HepG2 (cell line): Measurements from ENCODE around the gene MYO3B. TPM values are rescaled to one million over a fixed set of nuclear protein-coding genes. Genes with fewer than 3 reads are reported as not detected.

ENCODE experiments used
- ATAC-seq: fragments of 200-7000 bp; cut with Tn5 transposase; 3 replicates; pipeline ENCODE4 v1.9.1; 2020; ENCODE audit warnings: mild to moderate bottlenecking, moderate library complexity
- BruUV-seq: library from RNA; stranded (reverse); fragments of 400-500 nt; replicated peaks from 2 replicates; lab custom pipeline; 2021; lab: Mats Ljungman, UMichigan
- CTCF ChIA-PET: fragments of 300-600 bp; formaldehyde crosslinking; extraction: SDS; loops from one replicate; lab custom pipeline; 2021; ENCODE audit warnings: low total read pairs, inconsistent platforms, low intra/inter-chr PET ratio; lab: Yijun Ruan, JAX
- POLR2A ChIA-PET: fragments of 350-600 bp; sonication (Branson Sonifier 250); formaldehyde crosslinking; loops from one replicate; lab custom pipeline; 2020; ENCODE audit warnings: antibody characterized with exemption, inconsistent platforms; lab: Yijun Ruan, JAX
- DNase-seq: peaks from one replicate; pipeline ENCODE4 v3.0.0-alpha.2; 2015; ENCODE audit warnings: low spot score
- FAIRE-seq: peaks from 3 replicates; lab custom pipeline; 2011; peaks lifted over from hg19 to GRCh38; lab: Jason Lieb, UNC
- H2AFZ ChIP-seq: one replicate; pipeline ENCODE4 v1.6.1; 2011; ENCODE audit warnings: low read length, inconsistent platforms
- H3K27ac ChIP-seq: fragments of 300-600 bp; 3 replicates; pipeline ENCODE4 v1.8.0; 2011; ENCODE audit warnings: mixed run types, mild to moderate bottlenecking, mixed read lengths, low read length, inconsistent platforms; ENCODE audit not compliant: insufficient read depth; ENCODE audit errors: extremely low read length
- H3K27me3 ChIP-seq, 2 experiments: fragments of 200-600 bp in 1 of 2; 2 replicates in 1 of 2; 3 replicates in 1 of 2; pipeline versions ENCODE4 v1.6.0 to v1.8.0; 2011; ENCODE audit warnings: low read length in 2 of 2, mild to moderate bottlenecking in 2 of 2, moderate library complexity in 2 of 2, inconsistent platforms in 1 of 2; ENCODE audit not compliant: insufficient read depth in 2 of 2, control insufficient read depth in 1 of 2
- H3K36me3 ChIP-seq, 2 experiments: fragments of 200-600 bp in 1 of 2; replicated peaks in 1 of 2; 2 replicates in 1 of 2; 3 replicates in 1 of 2; pipeline versions ENCODE4 v1.5.1 to v1.8.0; 2011; ENCODE audit warnings: low read length in 2 of 2, inconsistent platforms in 1 of 2; ENCODE audit not compliant: insufficient read depth in 2 of 2, control insufficient read depth in 1 of 2
- H3K4me1 ChIP-seq: 2 replicates; pipeline ENCODE4 v1.5.1; 2012; ENCODE audit warnings: low read length, inconsistent platforms; ENCODE audit not compliant: insufficient read depth
- H3K4me2 ChIP-seq: 2 replicates; pipeline ENCODE4 v1.6.0; 2011; ENCODE audit warnings: low read depth, low read length, inconsistent platforms
- H3K4me3 ChIP-seq, 3 experiments: fragments of 200-600 bp in 1 of 3; sonication (generic), shearing (Covaris generic) in 1 of 3; replicated peaks in 1 of 3; 2 replicates each; pipeline ENCODE4 v1.5.1; 2011 to 2016; ENCODE audit warnings: low read length in 3 of 3, inconsistent platforms in 2 of 3, low read depth in 2 of 3, mild to moderate bottlenecking in 2 of 3, control low read depth in 1 of 3, mixed read lengths in 1 of 3; ENCODE audit not compliant: insufficient read depth in 1 of 3
- H3K79me2 ChIP-seq: one replicate; pipeline ENCODE4 v1.6.1; 2011; ENCODE audit warnings: low read length, inconsistent platforms; ENCODE audit not compliant: insufficient read depth
- H3K9ac ChIP-seq: 2 replicates; pipeline ENCODE4 v1.6.0; 2011; ENCODE audit warnings: mild to moderate bottlenecking, low read depth, low read length, inconsistent platforms; ENCODE audit not compliant: insufficient read depth
- H3K9me3 ChIP-seq: 2 replicates; pipeline ENCODE4 v1.5.1; 2012; ENCODE audit warnings: mild to moderate bottlenecking, low read length
- H4K20me1 ChIP-seq: 2 replicates; pipeline ENCODE4 v1.6.0; 2011; ENCODE audit warnings: inconsistent platforms, mild to moderate bottlenecking, low read length, moderate library complexity; ENCODE audit not compliant: insufficient read depth
- ARNT2 ChIP-seq: sonication (generic); formaldehyde crosslinking; IDR thresholded peaks from 2 replicates; pipeline ENCODE4 v1.8.0; 2022; ENCODE audit warnings: mild to moderate bottlenecking, low read depth, missing genetic modification reagents, moderate library complexity
- MED13 ChIP-seq: sonication (generic); formaldehyde crosslinking; IDR thresholded peaks from 2 replicates; pipeline ENCODE4 v1.5.0; 2020; ENCODE audit warnings: missing genetic modification reagents
- MLLT10 ChIP-seq: sonication (generic); formaldehyde crosslinking; IDR thresholded peaks from 2 replicates; pipeline ENCODE4 v1.4.0; 2020; ENCODE audit warnings: missing genetic modification reagents
- MTF1 ChIP-seq: sonication (generic); formaldehyde crosslinking; IDR thresholded peaks from 2 replicates; pipeline ENCODE4 v1.5.0; 2020; ENCODE audit warnings: missing genetic modification reagents
- THYN1 ChIP-seq: sonication (generic); formaldehyde crosslinking; IDR thresholded peaks from 2 replicates; pipeline ENCODE4 v1.8.1; 2023; ENCODE audit warnings: low read depth, mild to moderate bottlenecking, moderate library complexity, missing genetic modification reagents, borderline replicate concordance
- ZNF205 ChIP-seq: IDR thresholded peaks from 2 replicates; pipeline ENCODE4 v1.6.1; 2018; ENCODE audit warnings: missing biosample characterization, missing genetic modification reagents
- ZNF225 ChIP-seq: sonication (generic); formaldehyde crosslinking; IDR thresholded peaks from 2 replicates; pipeline ENCODE4 v1.4.0; 2020; ENCODE audit warnings: mild to moderate bottlenecking, missing genetic modification reagents
- ZNF260 ChIP-seq: sonication (generic); formaldehyde crosslinking; IDR thresholded peaks from 2 replicates; pipeline ENCODE4 v1.4.0; 2020; ENCODE audit warnings: missing genetic modification reagents, low read depth, mild to moderate bottlenecking, borderline replicate concordance
- ZNF543 ChIP-seq: sonication (generic); formaldehyde crosslinking; IDR thresholded peaks from 2 replicates; pipeline ENCODE4 v1.4.0; 2020; ENCODE audit warnings: mild to moderate bottlenecking, missing genetic modification reagents
- WGBS: methylation state at CpG from one replicate; pipeline ENCODE4 v1.1.6; 2017; ENCODE audit warnings: low lambda C conversion rate; 5-methylcytosine and 5-hydroxymethylcytosine counted together
- in situ Hi-C: cut with HindIII; loops from 2 replicates; pipeline ENCODE4 v1.10.0; 2017; ENCODE audit warnings: low pct_unique_long_range_greater_than_20kb; ENCODE audit not compliant: extremely low pct_ligation_motif_present
- intact Hi-C: fragments of 100-400 bp; cut with micrococcal nuclease; formaldehyde crosslinking; loops from one replicate; pipeline ENCODE4 v1.10.0; 2022; ENCODE audit not compliant: unreplicated experiment
- polyA plus RNA-seq, 8 experiments: library from polyadenylated mRNA; depleted of rRNA in 3 of 8; stranded (reverse) in 7 of 8; unstranded in 1 of 8; fragments of >200 nt; fragmentation: Illumina TruSeq in 4 of 8; extraction: Trizol in 4 of 8; gene quantifications; 2 replicates each; pipeline versions ENCODE4 v1.2.1 to v1.2.3, GENCODE V29; 2011 to 2016; ENCODE audit warnings: low read depth in 4 of 8, missing spikeins in 1 of 8, mixed read lengths in 1 of 8; ENCODE audit not compliant: insufficient read depth in 1 of 8
- total RNA-seq, 5 experiments: library from RNA; depleted of rRNA; stranded (reverse); fragments of >200 nt; fragmentation: Illumina TruSeq; extraction: Trizol; gene quantifications; 2 replicates each; pipeline ENCODE4 v1.2.3, GENCODE V29; 2016; ENCODE audit warnings: low read depth in 1 of 5
- TF ChIP-seq, protein P1 (sequence below): sonication (generic); formaldehyde crosslinking; IDR thresholded peaks from 2 replicates; pipeline ENCODE4 v1.9.0; 2021; ENCODE audit warnings: missing genetic modification reagents, borderline replicate concordance

The MYO3B gene
- total and polyA plus RNA-seq, 2 of the 13 experiments (the other 11 are each of a cell fraction or from before 2014, with no cell fraction given) = 0.01 TPM; not detected in 1

DNA sequence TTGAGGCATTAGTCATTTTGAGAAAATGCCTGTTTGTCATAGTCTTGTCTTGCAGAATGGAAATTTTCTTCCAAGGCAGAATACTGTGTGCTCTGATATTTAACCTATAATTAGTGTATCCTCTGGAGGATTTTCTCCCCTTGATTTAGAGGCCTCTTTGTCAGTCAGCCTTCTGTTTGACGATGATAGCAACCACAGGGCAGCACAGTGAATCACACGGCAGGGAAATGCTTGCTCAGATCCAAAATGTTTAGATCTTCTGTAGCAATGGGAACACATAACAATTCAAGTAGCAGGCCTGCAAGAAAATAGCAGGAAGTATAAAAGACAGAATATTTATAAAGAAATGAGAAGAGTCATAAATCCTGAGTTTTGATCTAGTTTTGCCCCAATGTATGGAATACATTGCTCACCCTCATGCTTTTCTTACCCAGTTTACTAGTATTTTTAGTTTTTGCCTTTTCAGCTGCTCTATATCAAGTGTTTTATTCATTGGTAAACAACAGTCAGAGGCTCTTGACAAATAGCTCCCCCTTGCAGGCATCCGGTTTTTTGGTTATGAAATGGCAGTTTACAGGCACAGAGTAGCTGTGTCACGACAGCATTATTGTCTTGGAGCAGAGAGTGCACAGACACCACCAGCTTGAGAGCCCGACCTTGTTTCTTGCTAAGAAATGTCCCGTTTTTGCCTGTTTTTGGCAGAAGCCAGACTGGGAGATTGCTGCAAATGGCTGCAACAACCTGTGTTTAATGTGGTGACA, 185.1 kb downstream of the MYO3B start:
- H3K36me3 ChIP-seq = no peaks in the 10 kb centered on the region
- H4K20me1 ChIP-seq = no peaks in the 10 kb centered on the region
- intact Hi-C loops = no loop called here
- ChIA-PET POLR2A (no interaction called here), CTCF (interaction anchor here (4.5 kb wide), 1 partner anchor 452 kb away, joined by 48 read pairs; the partner anchor contains the start of gene GAD1)
- WGBS = 14% methylated on average over 6 of the region's 6 CpGs
- no peaks in the 10 kb centered on the region for H3K9me3 ChIP-seq
- H3K4me3 ChIP-seq = no peak overlapping the region
- in situ Hi-C loops = loop anchor here (10.0 to 25.0 kb wide), 2 partner anchors 128 to 901 kb away; no protein-coding TSS in a partner anchor
- no peaks in the 10 kb centered on the region for H3K79me2 ChIP-seq
- FAIRE-seq = no peak
- TF ChIP-seq ZNF543 = no peak
- no peak for TF ChIP-seq ZNF205 (CRISPR knock-in tag)
- TF ChIP-seq ARNT2 (CRISPR knock-in tag) = no peak
- no peak for TF ChIP-seq ZNF225 (CRISPR knock-in tag)
- TF ChIP-seq THYN1 (CRISPR knock-in tag) = no peak
- no peak for TF ChIP-seq MED13
- no peak for TF ChIP-seq ZNF260
- TF ChIP-seq MTF1 = no peak
- TF ChIP-seq, protein P1, sequence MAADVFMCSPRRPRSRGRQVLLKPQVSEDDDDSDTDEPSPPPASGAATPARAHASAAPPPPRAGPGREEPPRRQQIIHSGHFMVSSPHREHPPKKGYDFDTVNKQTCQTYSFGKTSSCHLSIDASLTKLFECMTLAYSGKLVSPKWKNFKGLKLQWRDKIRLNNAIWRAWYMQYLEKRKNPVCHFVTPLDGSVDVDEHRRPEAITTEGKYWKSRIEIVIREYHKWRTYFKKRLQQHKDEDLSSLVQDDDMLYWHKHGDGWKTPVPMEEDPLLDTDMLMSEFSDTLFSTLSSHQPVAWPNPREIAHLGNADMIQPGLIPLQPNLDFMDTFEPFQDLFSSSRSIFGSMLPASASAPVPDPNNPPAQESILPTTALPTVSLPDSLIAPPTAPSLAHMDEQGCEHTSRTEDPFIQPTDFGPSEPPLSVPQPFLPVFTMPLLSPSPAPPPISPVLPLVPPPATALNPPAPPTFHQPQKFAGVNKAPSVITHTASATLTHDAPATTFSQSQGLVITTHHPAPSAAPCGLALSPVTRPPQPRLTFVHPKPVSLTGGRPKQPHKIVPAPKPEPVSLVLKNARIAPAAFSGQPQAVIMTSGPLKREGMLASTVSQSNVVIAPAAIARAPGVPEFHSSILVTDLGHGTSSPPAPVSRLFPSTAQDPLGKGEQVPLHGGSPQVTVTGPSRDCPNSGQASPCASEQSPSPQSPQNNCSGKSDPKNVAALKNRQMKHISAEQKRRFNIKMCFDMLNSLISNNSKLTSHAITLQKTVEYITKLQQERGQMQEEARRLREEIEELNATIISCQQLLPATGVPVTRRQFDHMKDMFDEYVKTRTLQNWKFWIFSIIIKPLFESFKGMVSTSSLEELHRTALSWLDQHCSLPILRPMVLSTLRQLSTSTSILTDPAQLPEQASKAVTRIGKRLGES = no peak
- no peak for TF ChIP-seq MLLT10 (CRISPR knock-in tag)
- no peaks in the 10 kb centered on the region for H3K4me1 ChIP-seq
- H3K4me2 ChIP-seq = no peak overlapping the region
- no peak overlapping the region for H2AFZ ChIP-seq
- H3K27ac ChIP-seq = no peak overlapping the region
- no TSS peak for BruUV-seq
- ATAC-seq = no peak
- H3K27me3 ChIP-seq = peaks cover 2 to 54% of the 10 kb centered on the region in 2 experiments; a peak in 4 of 5 replicates
- no peak overlapping the region for H3K9ac ChIP-seq
- no peak for DNase-seq
